ENCODE data around the gene SYT17. TPM values are rescaled to one million over a fixed set of nuclear protein-coding genes. Genes with fewer than 3 reads are reported as not detected.
"Not testable (repeated sequence)": the region's sequence is repeated elsewhere in the genome, so short reads cannot be mapped to it uniquely, and the experiment has no call there.

The SYT17 gene
- total RNA-seq, 1 donor from 2014 or later: 0.30 TPM

GRCh38 chr16:19173649-19174383 lies 5.8 kb downstream of the SYT17 start:
- DNase-seq (ENCODE audit: low read depth): no peak

GRCh38 chr16:19174478-19174877 lies 6.4 kb downstream of the SYT17 start:
- DNase-seq (ENCODE audit: low read depth): no peak

- no peak for DNase-seq (ENCODE audit: low read depth)
These were observed 7.6 kb downstream of the SYT17 start for GRCh38 chr16:19175492-19176262.

GRCh38 chr16:19177111-19177739 lies 9.2 kb downstream of the SYT17 start:
- DNase-seq (ENCODE audit: low read depth): no peak

- DNase-seq (ENCODE audit: low read depth): peak; percentile 19
These were observed 11.8 kb downstream of the SYT17 start for GRCh38 chr16:19179546-19180490.

GRCh38 chr16:19180741-19181140 lies 12.7 kb downstream of the SYT17 start:
- no peak for DNase-seq (ENCODE audit: low read depth)

- DNase-seq (ENCODE audit: low read depth): no peak
These were observed 14.4 kb downstream of the SYT17 start for GRCh38 chr16:19182481-19182880.

- DNase-seq (ENCODE audit: low read depth): no peak
These were observed 15.1 kb downstream of the SYT17 start for GRCh38 chr16:19183187-19183586.

- DNase-seq (ENCODE audit: low read depth): no peak
These were observed 16.9 kb downstream of the SYT17 start for GRCh38 chr16:19184823-19185509.

- no peak for DNase-seq (ENCODE audit: low read depth)
These were observed 17.4 kb downstream of the SYT17 start for GRCh38 chr16:19185510-19185851.

- DNase-seq (ENCODE audit: low read depth): no peak
These were observed 18.4 kb downstream of the SYT17 start for GRCh38 chr16:19186408-19186807.

- DNase-seq (ENCODE audit: low read depth): not testable (repeated sequence)
These were observed 19.9 kb downstream of the SYT17 start for GRCh38 chr16:19187961-19188360.

GRCh38 chr16:19188406-19188805 lies 20.4 kb downstream of the SYT17 start:
- no peak for DNase-seq (ENCODE audit: low read depth)

- DNase-seq (ENCODE audit: low read depth): no peak
These were observed 24.8 kb downstream of the SYT17 start for GRCh38 chr16:19192865-19193264.

GRCh38 chr16:19196871-19197270 lies 28.8 kb downstream of the SYT17 start:
- DNase-seq (ENCODE audit: low read depth): no peak

GRCh38 chr16:19203374-19203966 lies 35.4 kb downstream of the SYT17 start:
- DNase-seq (ENCODE audit: low read depth): no peak

GRCh38 chr16:19210280-19210924 lies 42.4 kb downstream of the SYT17 start:
- DNase-seq (ENCODE audit: low read depth): no peak

GRCh38 chr16:19210968-19211367 lies 42.9 kb downstream of the SYT17 start:
- no peak for DNase-seq (ENCODE audit: low read depth)

GRCh38 chr16:19212059-19212458 lies 44.0 kb downstream of the SYT17 start:
- DNase-seq (ENCODE audit: low read depth): no peak

- no peak for DNase-seq (ENCODE audit: low read depth)
These were observed 45.8 kb downstream of the SYT17 start for GRCh38 chr16:19213885-19214284.

Measured in renal cortical epithelial cell (primary cell).